Measurements from ENCODE around the gene TMEM170B. TPM values are rescaled to one million over a fixed set of nuclear protein-coding genes. Genes with fewer than 3 reads are reported as not detected.

Gene TMEM170B
- total RNA-seq, 2 donors from 2014 or later: 1.4 to 1.6 TPM

DNA sequence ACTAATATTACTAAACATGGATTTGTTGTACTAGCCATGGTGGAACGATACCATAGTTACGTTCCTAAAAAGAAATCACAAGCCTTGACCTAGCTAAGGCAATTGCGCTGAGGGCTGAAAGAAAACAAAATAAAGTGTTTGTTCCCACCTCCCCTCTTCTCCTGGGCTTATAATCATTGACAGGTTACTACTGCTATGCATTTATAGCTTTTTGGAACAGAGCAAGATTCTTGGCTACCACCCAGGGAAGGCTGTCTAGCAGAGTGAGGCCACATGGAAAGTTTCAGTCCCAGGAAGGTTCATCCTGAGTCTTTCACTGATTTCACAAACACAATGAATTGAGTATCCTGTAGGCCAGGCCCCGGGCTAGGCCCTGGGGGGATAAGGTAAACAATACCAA, 84.6 kb downstream of the TMEM170B start:
- H3K27ac Mint-ChIP-seq: no peak overlapping the region
- ATAC-seq: no peak
- no peak overlapping the region for H3K4me3 Mint-ChIP-seq
- peaks cover 2 to 16% of the 10 kb centered on the region in 2 donors for H3K27me3 Mint-ChIP-seq
- no peak for DNase-seq (ENCODE audit: low spot score)
- no peaks in the 10 kb centered on the region for H3K9me3 Mint-ChIP-seq
- no peaks in the 10 kb centered on the region for H3K36me3 Mint-ChIP-seq
- H3K4me1 Mint-ChIP-seq (ENCODE audit: low read depth in 2 of 2): no peaks in the 10 kb centered on the region

DNA sequence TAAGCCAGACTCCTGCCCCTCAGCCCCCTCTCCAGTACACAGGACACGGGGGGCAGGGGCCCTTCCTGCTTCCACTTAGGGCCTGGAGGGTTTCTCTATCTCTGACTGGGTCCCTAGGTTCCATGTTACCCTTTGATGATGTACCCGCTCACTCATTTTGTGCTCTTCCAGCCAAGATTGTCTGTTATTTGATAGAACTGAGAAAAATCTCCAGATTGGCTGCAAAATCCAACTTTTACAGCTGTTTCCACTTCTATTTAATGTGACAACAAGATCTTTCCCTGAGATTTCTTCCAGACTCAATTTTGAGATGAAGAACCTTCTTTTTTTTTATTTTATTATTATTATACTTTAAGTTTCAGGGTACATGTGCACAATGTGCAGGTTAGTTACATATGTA, 85.7 kb downstream of the TMEM170B start:
- ATAC-seq (no peak), DNase-seq (ENCODE audit: low spot score) (no peak)
- no peak overlapping the region for H3K4me3 Mint-ChIP-seq
- H3K36me3 Mint-ChIP-seq: no peaks in the 10 kb centered on the region
- peaks cover 2 to 12% of the 10 kb centered on the region in 2 donors for H3K27me3 Mint-ChIP-seq
- no peaks in the 10 kb centered on the region for H3K4me1 Mint-ChIP-seq (ENCODE audit: low read depth in 2 of 2)
- H3K27ac Mint-ChIP-seq: no peak overlapping the region
- no peaks in the 10 kb centered on the region for H3K9me3 Mint-ChIP-seq

- Mint-ChIP-seq H3K4me1 (ENCODE audit: low read depth in 2 of 2) (no peaks in the 10 kb centered on the region), H3K36me3 (no peaks in the 10 kb centered on the region)
These were observed 87.8 kb downstream of the TMEM170B start for GRCh38 chr6:11625302-11625701.

GRCh38 chr6:11626356-11626755, 88.8 kb downstream of the TMEM170B start:
- DNase-seq (ENCODE audit: low spot score) (no peak), ATAC-seq (no peak)
- peaks cover 7 to 22% of the 10 kb centered on the region in 2 donors for H3K27me3 Mint-ChIP-seq
- no peak overlapping the region for H3K27ac Mint-ChIP-seq
- H3K36me3 Mint-ChIP-seq: no peaks in the 10 kb centered on the region
- no peaks in the 10 kb centered on the region for H3K9me3 Mint-ChIP-seq
- no peak overlapping the region for H3K4me3 Mint-ChIP-seq
- H3K4me1 Mint-ChIP-seq (ENCODE audit: low read depth in 2 of 2): no peaks in the 10 kb centered on the region

More at GRCh38 chr6:11625302-11625701, 87.8 kb downstream of the TMEM170B start:
- Mint-ChIP-seq H3K27me3 (peaks cover 7 to 18% of the 10 kb centered on the region in 2 donors), H3K4me3 (no peak overlapping the region), H3K9me3 (no peaks in the 10 kb centered on the region), H3K27ac (no peak overlapping the region)
- ATAC-seq (no peak), DNase-seq (ENCODE audit: low spot score) (no peak)

DNA sequence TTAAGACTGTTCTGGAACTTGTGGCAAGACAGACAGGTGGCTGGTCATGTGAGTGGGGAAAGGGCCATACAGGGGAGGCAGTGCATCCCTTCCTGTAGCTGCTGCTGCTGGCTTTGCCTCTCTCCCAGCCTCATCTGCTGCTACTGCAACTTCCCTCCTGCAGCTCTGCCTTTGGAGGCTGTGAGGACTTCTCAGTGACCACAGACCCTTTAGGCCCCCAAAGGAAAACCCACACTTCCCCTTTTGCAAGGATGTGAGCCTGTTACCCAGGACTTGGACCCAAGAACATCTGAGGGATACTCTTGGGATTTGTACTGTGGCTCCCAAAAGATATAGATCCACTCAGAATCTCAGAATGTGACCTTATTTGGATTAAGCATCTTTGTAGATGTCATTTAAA, 91.0 kb downstream of the TMEM170B start:
- no peaks in the 10 kb centered on the region for H3K9me3 Mint-ChIP-seq

GRCh38 chr6:11631008-11631407, 93.5 kb downstream of the TMEM170B start:
- Mint-ChIP-seq H3K4me1 (ENCODE audit: low read depth in 2 of 2) (no peaks in the 10 kb centered on the region), H3K9me3 (no peaks in the 10 kb centered on the region), H3K27me3 (peaks cover 5 to 13% of the 10 kb centered on the region in 2 donors), H3K27ac (no peak overlapping the region), H3K4me3 (no peak overlapping the region), H3K36me3 (no peaks in the 10 kb centered on the region)
- DNase-seq (ENCODE audit: low spot score): no peak
- no peak for ATAC-seq

More for the DNA sequence above, 91.0 kb downstream of the TMEM170B start:
- DNase-seq (ENCODE audit: low spot score): no peak
- no peak for ATAC-seq
- peaks cover 7 to 22% of the 10 kb centered on the region in 2 donors for H3K27me3 Mint-ChIP-seq
- no peak overlapping the region for H3K27ac Mint-ChIP-seq
- H3K36me3 Mint-ChIP-seq: no peaks in the 10 kb centered on the region
- H3K4me3 Mint-ChIP-seq: no peak overlapping the region
- H3K4me1 Mint-ChIP-seq (ENCODE audit: low read depth in 2 of 2): no peaks in the 10 kb centered on the region

DNA sequence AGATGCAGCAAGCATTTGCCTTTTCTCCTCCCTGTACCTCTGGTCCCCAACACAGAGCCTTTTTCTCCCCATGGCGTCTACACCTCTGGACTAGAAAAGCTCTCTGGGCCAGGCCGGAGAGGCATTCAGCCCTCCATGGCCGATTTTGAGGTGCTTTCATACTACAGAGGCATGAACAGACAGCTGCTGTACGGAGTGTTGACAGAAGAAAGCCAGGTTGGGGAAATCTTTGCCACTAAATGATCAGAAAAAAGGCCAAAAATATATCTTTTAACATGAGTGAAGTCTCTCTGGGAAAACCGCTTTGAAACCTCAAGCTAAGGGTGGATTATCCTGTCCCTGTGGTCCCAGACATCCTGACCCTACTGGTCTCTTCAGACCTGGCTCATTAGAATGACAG, 94.0 kb downstream of the TMEM170B start:
- no peak overlapping the region for H3K27ac Mint-ChIP-seq
- H3K36me3 Mint-ChIP-seq: no peaks in the 10 kb centered on the region
- DNase-seq (ENCODE audit: low spot score) (no peak), ATAC-seq (no peak)
- no peak overlapping the region for H3K4me3 Mint-ChIP-seq
- H3K9me3 Mint-ChIP-seq: no peaks in the 10 kb centered on the region
- H3K27me3 Mint-ChIP-seq: peaks cover 5 to 13% of the 10 kb centered on the region in 2 donors
- no peaks in the 10 kb centered on the region for H3K4me1 Mint-ChIP-seq (ENCODE audit: low read depth in 2 of 2)

DNA sequence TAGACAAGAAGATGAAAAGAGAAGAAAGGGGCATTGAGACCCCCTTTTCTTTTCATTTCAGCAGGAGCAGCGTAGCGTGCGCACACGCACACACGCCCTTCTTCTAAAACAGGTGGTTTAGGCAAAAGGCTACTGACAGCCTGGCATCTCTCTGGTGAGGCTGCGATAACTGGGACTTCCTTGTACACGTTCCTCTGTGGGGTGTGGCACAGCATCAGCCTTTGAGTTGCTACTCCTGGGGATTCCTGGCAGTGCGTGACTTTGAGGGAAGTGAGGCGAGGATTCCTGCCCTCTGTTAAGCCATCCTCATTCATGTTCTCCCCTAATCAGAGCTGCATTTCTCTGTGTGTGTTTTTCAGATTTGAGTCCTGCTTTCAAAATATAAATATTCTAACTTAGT, 94.7 kb downstream of the TMEM170B start:
- no peaks in the 10 kb centered on the region for H3K4me1 Mint-ChIP-seq (ENCODE audit: low read depth in 2 of 2)
- H3K27me3 Mint-ChIP-seq: peaks cover 5 to 13% of the 10 kb centered on the region in 2 donors
- H3K36me3 Mint-ChIP-seq: no peaks in the 10 kb centered on the region
- DNase-seq (ENCODE audit: low spot score): no peak
- no peak for ATAC-seq
- H3K9me3 Mint-ChIP-seq: no peaks in the 10 kb centered on the region
- no peak overlapping the region for H3K27ac Mint-ChIP-seq
- no peak overlapping the region for H3K4me3 Mint-ChIP-seq

- Mint-ChIP-seq H3K4me1 (ENCODE audit: low read depth in 2 of 2) (no peaks in the 10 kb centered on the region), H3K27ac (no peak overlapping the region), H3K36me3 (no peaks in the 10 kb centered on the region)
These were observed 95.4 kb downstream of the TMEM170B start for GRCh38 chr6:11632795-11633511.

More at GRCh38 chr6:11632795-11633511, 95.4 kb downstream of the TMEM170B start:
- Mint-ChIP-seq H3K27me3 (peaks cover 5 to 13% of the 10 kb centered on the region in 2 donors), H3K4me3 (no peak overlapping the region), H3K9me3 (no peaks in the 10 kb centered on the region)
- no peak for ATAC-seq
- DNase-seq (ENCODE audit: low spot score): no peak

Other genes with a start within 250 kb of the TMEM170B start
- 1 to 10 TPM in 1 of 2 donors, not detected in 1; 1.0 TPM for gene ADTRP, start 241.1 kb downstream of the TMEM170B start, total RNA-seq

Measured in natural killer cell treated with Interleukin-12 subunit alpha and Interleukin-12 subunit beta and Interleukin-15 and Interleukin-18, amount 100 ng/mL, for 72 hours (primary cell).